GM12878 (cell line): ENCODE results near the gene TENT4B. TPM values are rescaled to one million over a fixed set of nuclear protein-coding genes. Genes with fewer than 3 reads are reported as not detected.

Experiments used
- ATAC-seq: fragments of 200-7000 bp; cut with Tn5 transposase; 3 replicates; pipeline ENCODE4 v1.9.1; 2020; ENCODE audit warnings: mild to moderate bottlenecking, moderate library complexity
- BruUV-seq: library from RNA; stranded (reverse); fragments of 400-500 nt; replicated peaks from 2 replicates; lab custom pipeline; 2021; lab: Mats Ljungman, UMichigan
- CTCF ChIA-PET: fragments of 300-600 bp; sonication (Branson Sonifier 250); formaldehyde crosslinking; extraction: SDS; loops from one replicate; lab custom pipeline; 2021; ENCODE audit warnings: inconsistent platforms; lab: Yijun Ruan, JAX
- POLR2A ChIA-PET: fragments of 350-600 bp; formaldehyde crosslinking; extraction: SDS; loops from one replicate; lab custom pipeline; 2021; ENCODE audit warnings: inconsistent platforms; lab: Charles Lee
- RAD21 ChIA-PET: fragments of 300-600 bp; sonication (Branson Sonifier 250); formaldehyde crosslinking; loops from one replicate; lab custom pipeline; 2023; ENCODE audit warnings: antibody characterized with exemption; ENCODE audit not compliant: unreplicated experiment; lab: Charles Lee
- SMC1A ChIA-PET: fragments of 300-600 bp; sonication (Branson Sonifier 250); formaldehyde crosslinking; loops from one replicate; lab custom pipeline; 2023; ENCODE audit not compliant: unreplicated experiment, uncharacterized antibody; lab: Charles Lee
- DNase-seq: peaks from one replicate; pipeline ENCODE4 v3.0.0-alpha.2; 2011; ENCODE audit warnings: low read depth, low spot score
- FAIRE-seq: peaks from 3 replicates; lab custom pipeline; 2011; peaks lifted over from hg19 to GRCh38; lab: Jason Lieb, UNC
- H2AFZ ChIP-seq: 2 replicates; pipeline ENCODE4 v1.6.0; 2011; ENCODE audit warnings: low read depth, low read length, control low read depth; ENCODE audit not compliant: control insufficient read depth
- H3K27ac ChIP-seq: 2 replicates; pipeline ENCODE4 v1.5.1; 2011; ENCODE audit warnings: control low read depth; ENCODE audit not compliant: control insufficient read depth, insufficient read depth
- H3K27me3 ChIP-seq, 2 experiments: replicated peaks in 1 of 2; 2 replicates each; pipeline versions ENCODE4 v1.6.0 to v1.6.1; 2011; ENCODE audit warnings: low read length in 1 of 2; ENCODE audit not compliant: control insufficient read depth in 2 of 2, insufficient read depth in 2 of 2
- H3K36me3 ChIP-seq, 2 experiments: 2 replicates each; pipeline ENCODE4 v1.5.1; 2011; ENCODE audit warnings: low read length in 1 of 2; ENCODE audit not compliant: control insufficient read depth in 2 of 2, insufficient read depth in 2 of 2
- H3K4me1 ChIP-seq: 2 replicates; pipeline ENCODE4 v1.6.1; 2011; ENCODE audit warnings: mild to moderate bottlenecking, low read length, moderate library complexity, mixed read lengths; ENCODE audit not compliant: control insufficient read depth, insufficient read depth
- H3K4me2 ChIP-seq: 2 replicates; pipeline ENCODE4 v1.6.0; 2011; ENCODE audit warnings: control low read depth; ENCODE audit not compliant: control insufficient read depth, insufficient read depth
- H3K4me3 ChIP-seq: fragments of 200-600 bp; sonication (generic); 2 replicates; pipeline ENCODE4 v1.5.1; 2016
- H3K79me2 ChIP-seq: 2 replicates; pipeline ENCODE4 v1.6.0; 2011; ENCODE audit warnings: low read length; ENCODE audit not compliant: control insufficient read depth, insufficient read depth
- H3K9ac ChIP-seq: 2 replicates; pipeline ENCODE4 v1.8.0; 2011; ENCODE audit warnings: low read length, control low read depth, mixed read lengths; ENCODE audit not compliant: control insufficient read depth, insufficient read depth
- H3K9me3 ChIP-seq: replicated peaks from 3 replicates; pipeline ENCODE4 v1.5.1; 2011; ENCODE audit warnings: mild to moderate bottlenecking, low read length; ENCODE audit not compliant: control insufficient read depth, insufficient read depth
- H4K20me1 ChIP-seq: 2 replicates; pipeline ENCODE4 v1.6.0; 2011; ENCODE audit not compliant: control insufficient read depth, insufficient read depth
- BACH1 ChIP-seq: fragments of 450-650 bp; IDR thresholded peaks from 2 replicates; pipeline ENCODE4 v1.6.1; 2017; ENCODE audit warnings: mild to moderate bottlenecking, borderline replicate concordance
- ETV6 ChIP-seq, 2 experiments: fragments of 450-650 bp in 1 of 2; IDR thresholded peaks in 1 of 2; conservative IDR thresholded peaks in 1 of 2; 2 replicates each; pipeline ENCODE4 v1.6.1; 2014; ENCODE audit warnings: antibody characterized with exemption in 1 of 2, borderline replicate concordance in 1 of 2, low read depth in 1 of 2, mild to moderate bottlenecking in 1 of 2, moderate library complexity in 1 of 2
- GATAD2B ChIP-seq: fragments of 450-650 bp; conservative IDR thresholded peaks from 2 replicates; pipeline ENCODE4 v1.6.1; 2017; ENCODE audit warnings: low read depth, mild to moderate bottlenecking, moderate library complexity
- IRF4 ChIP-seq: IDR thresholded peaks from 2 replicates; pipeline ENCODE4 v1.6.1; 2011; ENCODE audit warnings: low read depth, low read length
- KLF5 ChIP-seq: fragments of 450-650 bp; IDR thresholded peaks from 2 replicates; pipeline ENCODE4 v1.6.1; 2014; ENCODE audit warnings: mild to moderate bottlenecking; ENCODE audit not compliant: partially characterized antibody
- MEF2A ChIP-seq: IDR thresholded peaks from 2 replicates; pipeline ENCODE4 v1.6.1; 2011; ENCODE audit warnings: low read depth, mild to moderate bottlenecking, low read length, moderate library complexity; ENCODE audit not compliant: insufficient read depth
- MXI1 ChIP-seq: fragments of 150-350 bp; IDR thresholded peaks from 2 replicates; pipeline ENCODE4 v1.6.1; 2011; ENCODE audit warnings: low read depth, mild to moderate bottlenecking, inconsistent platforms, low read length, improper control_type of control experiment
- NFXL1 ChIP-seq: fragments of 450-650 bp; IDR thresholded peaks from 2 replicates; pipeline ENCODE4 v1.6.1; 2017; ENCODE audit warnings: antibody characterized with exemption, mild to moderate bottlenecking, borderline replicate concordance
- NFYB ChIP-seq: IDR thresholded peaks from 2 replicates; pipeline ENCODE4 v1.6.1; 2011; ENCODE audit warnings: low read depth, mild to moderate bottlenecking, low read length, improper control_type of control experiment, moderate library complexity; ENCODE audit not compliant: insufficient read depth
- NR2C1 ChIP-seq: fragments of 450-650 bp; IDR thresholded peaks from 2 replicates; pipeline ENCODE4 v1.6.1; 2017; ENCODE audit warnings: antibody characterized with exemption, mild to moderate bottlenecking, moderate library complexity
- PAX5 ChIP-seq: IDR thresholded peaks from 2 replicates; pipeline ENCODE4 v1.6.1; 2011; ENCODE audit warnings: low read depth, low read length, borderline replicate concordance
- PML ChIP-seq: IDR thresholded peaks from 2 replicates; pipeline ENCODE4 v1.6.1; 2012; ENCODE audit warnings: low read length, inconsistent platforms
- RCOR1 ChIP-seq: conservative IDR thresholded peaks from 2 replicates; pipeline ENCODE4 v1.6.1; 2012; ENCODE audit warnings: low read depth, low read length, improper control_type of control experiment
- SMAD1 ChIP-seq: fragments of 450-650 bp; IDR thresholded peaks from 2 replicates; pipeline ENCODE4 v1.6.1; 2018; ENCODE audit warnings: mild to moderate bottlenecking, low read depth; ENCODE audit not compliant: partially characterized antibody
- SUPT20H ChIP-seq: IDR thresholded peaks from 2 replicates; pipeline ENCODE4 v1.6.1; 2011; ENCODE audit warnings: low read depth, mild to moderate bottlenecking, low read length, moderate library complexity, borderline replicate concordance; ENCODE audit not compliant: control insufficient read depth
- TCF12 ChIP-seq: IDR thresholded peaks from 2 replicates; pipeline ENCODE4 v1.6.1; 2011; ENCODE audit warnings: low read depth, mild to moderate bottlenecking, low read length
- YBX1 ChIP-seq: fragments of 450-650 bp; IDR thresholded peaks from 2 replicates; pipeline ENCODE4 v1.6.1; 2016; ENCODE audit warnings: antibody characterized with exemption
- ZNF24 ChIP-seq: fragments of 450-650 bp; IDR thresholded peaks from 2 replicates; pipeline ENCODE4 v1.6.1; 2017; ENCODE audit warnings: antibody characterized with exemption, mild to moderate bottlenecking
- ZNF622 ChIP-seq: fragments of 450-650 bp; IDR thresholded peaks from 2 replicates; pipeline ENCODE4 v1.6.1; 2017; ENCODE audit warnings: mild to moderate bottlenecking, inconsistent platforms
- WGBS: methylation state at CpG from one replicate; pipeline ENCODE4 v1.1.6; 2016; ENCODE audit warnings: low lambda C conversion rate; ENCODE audit not compliant: insufficient replicate concordance, insufficient coverage; ENCODE audit errors: missing lambda C conversion rate; 5-methylcytosine and 5-hydroxymethylcytosine counted together
- in situ Hi-C: fragments of 300-500 bp; cut with MboI; formaldehyde crosslinking; loops from 9 replicates; pipeline ENCODE4 v1.14.3; 2018; ENCODE audit warnings: mixed read lengths
- intact Hi-C: fragments of 100-400 bp; cut with micrococcal nuclease; formaldehyde crosslinking; loops from one replicate; pipeline ENCODE4 v1.14.2; 2022; ENCODE audit not compliant: unreplicated experiment
- polyA plus RNA-seq, 11 experiments: library from polyadenylated mRNA; depleted of rRNA in 4 of 11; unstranded in 6 of 11; stranded (reverse) in 5 of 11; fragments of >200 nt; fragmentation: Nextera tagmentation in 4 of 11; fragmentation: Illumina TruSeq in 1 of 11; extraction: Ambion mirVana in 4 of 11; extraction: Trizol in 1 of 11; gene quantifications; 1 replicate in 1 of 11; 2 replicates in 10 of 11; pipeline versions ENCODE4 v1.2.1 to v1.2.3, GENCODE V29; 2011 to 2016; ENCODE audit warnings: inconsistent platforms in 2 of 11, missing spikeins in 2 of 11, low read depth in 1 of 11
- total RNA-seq, 4 experiments: library from RNA; depleted of rRNA in 3 of 4; stranded (reverse); fragments of >200 nt in 3 of 4; fragmentation: Illumina TruSeq in 1 of 4; extraction: Trizol in 1 of 4; gene quantifications; 2 replicates each; pipeline versions ENCODE4 v1.2.1 to v1.2.3, GENCODE V29; 2013 to 2021

TENT4B gene
- total and polyA plus RNA-seq, 10 of the 15 experiments (the other 5 are each of a cell fraction or from before 2014, with no cell fraction given), result 4.4 to 16.7 (median 10.8) TPM

GRCh38 chr16:50247906-50248608 lies 95.0 kb downstream of the TENT4B start:
- no peaks in the 10 kb centered on the region for H3K79me2 ChIP-seq
- H3K9ac ChIP-seq, result no peak overlapping the region
- H2AFZ ChIP-seq, result no peak overlapping the region
- ChIA-PET CTCF (interaction anchor here (1.1 to 11.2 kb wide), 5 partner anchors 27 to 397 kb away, joined by 3 to 102 read pairs (median 4); partner anchors contain the start of gene CNEP1R1), SMC1A (interaction anchor here (0.7 to 1.1 kb wide), 2 partner anchors 106 to 108 kb away, joined by 3 read pairs; no protein-coding TSS in a partner anchor), RAD21 (interaction anchor here (0.7 kb wide), 1 partner anchor 182 kb away, joined by 3 read pairs; no protein-coding TSS in a partner anchor), POLR2A (no interaction called here)
- ATAC-seq (no peak), DNase-seq (no peak), FAIRE-seq (no peak)
- WGBS, result 78% methylated on average over 13 of the region's 13 CpGs
- H3K27me3 ChIP-seq, result no peaks in the 10 kb centered on the region
- no peaks in the 10 kb centered on the region for H3K36me3 ChIP-seq
- H3K9me3 ChIP-seq, result no peaks in the 10 kb centered on the region
- no TSS peak for BruUV-seq
- intact Hi-C loops, result loop anchor here (10.0 kb wide), 2 partner anchors 107 to 557 kb away; no protein-coding TSS in a partner anchor
- in situ Hi-C loops, result no loop called here
- no peak overlapping the region for H3K27ac ChIP-seq
- TF ChIP-seq TCF12 (no peak), PML (no peak), MEF2A (no peak), ZNF622 (no peak), ETV6 (conservative IDR thresholded peaks at IDR 0.05 in 1 of 2, IDR thresholded peaks at IDR 0.05 in 1 of 2; ENCODE audit: borderline replicate concordance in 1 of 2, low read depth in 1 of 2) (no peak)
- H4K20me1 ChIP-seq, result no peaks in the 10 kb centered on the region
- H3K4me3 ChIP-seq, result no peak overlapping the region
- H3K4me1 ChIP-seq, result no peaks in the 10 kb centered on the region
- no peak overlapping the region for H3K4me2 ChIP-seq

GRCh38 chr16:50248845-50249244 lies 95.7 kb downstream of the TENT4B start:
- DNase-seq (no peak), FAIRE-seq (no peak), ATAC-seq (no peak)
- Histone ChIP-seq H3K4me3 (no peak overlapping the region), H3K9me3 (no peaks in the 10 kb centered on the region), H3K36me3 (no peaks in the 10 kb centered on the region), H3K27ac (no peak overlapping the region), H3K4me1 (no peaks in the 10 kb centered on the region), H2AFZ (no peak overlapping the region), H3K9ac (no peak overlapping the region), H3K4me2 (no peak overlapping the region), H4K20me1 (no peaks in the 10 kb centered on the region), H3K79me2 (no peaks in the 10 kb centered on the region), H3K27me3 (no peaks in the 10 kb centered on the region)
- ChIA-PET POLR2A (no interaction called here), CTCF (interaction anchor here (1.1 to 11.2 kb wide), 3 partner anchors 109 to 557 kb away, joined by 3 to 102 read pairs (median 4); no protein-coding TSS in a partner anchor), SMC1A (interaction anchor here (1.4 kb wide), 1 partner anchor 105 kb away, joined by 3 read pairs; no protein-coding TSS in a partner anchor), RAD21 (interaction anchor here (0.7 kb wide), 1 partner anchor 182 kb away, joined by 3 read pairs; no protein-coding TSS in a partner anchor)
- WGBS, result 96% methylated on average over 8 of the region's 8 CpGs
- intact Hi-C loops, result loop anchor here (10.0 kb wide), 2 partner anchors 106 to 556 kb away; no protein-coding TSS in a partner anchor
- no TSS peak for BruUV-seq
- in situ Hi-C loops, result no loop called here
- TF ChIP-seq IRF4 (no peak), PAX5 (no peak), GATAD2B (no peak), ZNF24 (no peak), NFXL1 (no peak), MXI1 (no peak), NFYB (no peak), NR2C1 (no peak), SMAD1 (no peak), BACH1 (no peak), SUPT20H (no peak), KLF5 (no peak), RCOR1 (no peak), YBX1 (no peak)
